A549 (cell line): ENCODE data around the gene VCL.

Experiments used
- CEBPB ChIP-seq, 2 experiments: fragments of >200 bp in 1 of 2; sonication (Bioruptor Twin) in 1 of 2; formaldehyde crosslinking in 1 of 2; IDR thresholded peaks; 2 replicates each; pipeline ENCODE4 v1.6.1; 2012 to 2016
- CTCF ChIP-seq: fragments of >200 bp; sonication (Bioruptor Twin); formaldehyde crosslinking; IDR thresholded peaks from 3 replicates; pipeline ENCODE4 v1.5.1; 2016
- E2F6 ChIP-seq: IDR thresholded peaks from 2 replicates; pipeline ENCODE4 v1.6.1; 2012; ENCODE audit warnings: low read depth, borderline replicate concordance
- EP300 ChIP-seq, 2 experiments: fragments of >200 bp; sonication (Bioruptor Twin); formaldehyde crosslinking; IDR thresholded peaks; 2 replicates in 1 of 2; 3 replicates in 1 of 2; pipeline ENCODE4 v1.6.1; 2016 to 2017
- HDAC2 ChIP-seq: fragments of 200-600 bp; sonication (generic); IDR thresholded peaks from 2 replicates; pipeline ENCODE4 v1.6.1; 2016
- KDM1A ChIP-seq: fragments of 200-600 bp; sonication (generic); IDR thresholded peaks from 2 replicates; pipeline ENCODE4 v1.6.1; 2016; ENCODE audit warnings: low read depth, mild to moderate bottlenecking
- MAFK ChIP-seq: fragments of 450-650 bp; IDR thresholded peaks from 2 replicates; pipeline ENCODE4 v1.6.1; 2014; ENCODE audit not compliant: partially characterized antibody
- PHF8 ChIP-seq: fragments of 200-600 bp; sonication (generic); IDR thresholded peaks from 2 replicates; pipeline ENCODE4 v1.6.1; 2016; ENCODE audit warnings: low read depth, mild to moderate bottlenecking, antibody characterized with exemption, moderate library complexity, borderline replicate concordance
- POLR2A ChIP-seq: IDR thresholded peaks from 2 replicates; pipeline ENCODE4 v1.6.1; 2012; ENCODE audit warnings: mild to moderate bottlenecking, low read length
- POLR2AphosphoS2 ChIP-seq: conservative IDR thresholded peaks from 2 replicates; pipeline ENCODE4 v1.6.1; 2012; ENCODE audit warnings: low read length, improper control_type of control experiment, inconsistent platforms
- SMC3 ChIP-seq: fragments of >200 bp; sonication (Bioruptor Twin); formaldehyde crosslinking; IDR thresholded peaks from 3 replicates; pipeline ENCODE4 v1.6.1; 2018; ENCODE audit warnings: inconsistent platforms
- USF2 ChIP-seq: fragments of 450-650 bp; IDR thresholded peaks from 2 replicates; pipeline ENCODE4 v1.6.1; 2014; ENCODE audit warnings: antibody characterized with exemption

GRCh38 chr10:73989594-73990150, 8.2 kb upstream of the VCL start:
- TF ChIP-seq KDM1A (no peak), CEBPB (IDR thresholded peaks at IDR 0.05) (no peak), USF2 (no peak), EP300 (IDR thresholded peaks at IDR 0.05) (no peak), MAFK (no peak), CTCF (no peak), HDAC2 (no peak), SMC3 (no peak), POLR2AphosphoS2 (no peak), PHF8 (no peak), E2F6 (no peak), POLR2A (no peak)
